ENCODE data around the gene ZNF217. TPM values are rescaled to one million over a fixed set of nuclear protein-coding genes. Genes with fewer than 3 reads are reported as not detected.
"Not testable (repeated sequence)": the region's sequence is repeated elsewhere in the genome, so short reads cannot be mapped to it uniquely, and the experiment has no call there.

Gene ZNF217
- total RNA-seq (10 to 100 TPM; 83.5 to 87.4 TPM), total RNA-seq (43.5 to 295 (median 178) reads per million in 172 experiments)
- polyA plus RNA-seq (2013, experiment 1 of 2): 53.1 TPM
- polyA plus RNA-seq (2013, experiment 2 of 2): 62.7 TPM

DNA sequence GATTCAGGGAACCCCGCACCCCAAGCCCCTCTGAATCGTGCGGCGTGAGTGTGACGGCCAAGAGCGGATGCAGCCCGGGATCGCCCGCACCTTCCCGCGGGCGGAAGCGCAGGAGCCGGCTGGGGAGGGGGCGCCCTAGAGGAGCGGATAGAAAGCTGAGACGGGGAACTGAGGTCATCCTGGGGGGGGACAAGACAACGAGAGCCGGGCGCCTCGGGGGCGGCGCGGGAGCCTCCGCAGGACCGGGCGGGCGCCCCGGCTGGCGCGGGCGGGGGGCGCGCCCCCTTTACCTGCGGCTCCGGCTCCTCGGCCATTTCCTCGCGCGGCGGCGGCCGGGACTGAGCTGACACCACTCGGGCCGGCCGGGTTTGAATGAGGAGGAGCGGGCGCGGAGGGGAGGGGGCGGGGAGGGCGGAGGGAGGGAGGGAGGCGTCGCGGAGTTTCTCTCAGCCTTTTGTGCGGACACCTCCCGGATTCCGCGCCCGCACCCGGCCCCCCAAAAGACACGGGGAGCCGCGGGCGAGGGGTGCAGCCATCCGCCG is at the start of gene ZNF217:
ZNF217 (minus strand) TSS at position 374 of the 542 bp plus-strand sequence. CDS start 11,013 bp downstream, outside the sequence.
- peaks cover 22% of the 10 kb centered on the region for H3K36me3 Mint-ChIP-seq (ENCODE audit: low read depth)
- POLR2A ChIA-PET: interaction anchor here (0.6 to 7.6 kb wide), 12 partner anchors 11 to 346 kb away, joined by 3 to 111 read pairs (median 14); no protein-coding TSS in a partner anchor
- H3K27ac Mint-ChIP-seq: peak within 1 kb of the TSS; percentile 100
- CTCF ChIA-PET: interaction anchor here (1.3 kb wide), 1 partner anchor 32 kb away, joined by 3 read pairs; no protein-coding TSS in a partner anchor
- not testable (repeated sequence) for H3K9me3 Mint-ChIP-seq; H3K27me3 ChIP-seq (ENCODE audit: control insufficient read depth in 1 of 2, insufficient read depth in 2 of 2, low read length in 2 of 2); H3K27me3 Mint-ChIP-seq; H3K9me3 ChIP-seq (ENCODE audit: control insufficient read depth in 1 of 2, insufficient read depth in 1 of 2, low read length in 2 of 2); H3K36me3 ChIP-seq (ENCODE audit: insufficient read depth, low read length)
- Histone ChIP-seq H3K27ac (ENCODE audit: low read depth in 1 of 2, low read length in 2 of 2) (peak within 1 kb of the TSS; percentile 85 to 94), H3K4me3 (ENCODE audit: low read length) (peak within 1 kb of the TSS; percentile 75), H3K4me1 (ENCODE audit: insufficient read depth, low read length) (peaks cover 16% of the 10 kb centered on the region)
- peaks cover 73% of the 10 kb centered on the region for H3K4me1 Mint-ChIP-seq (ENCODE audit: low read depth)
- H3K4me3 Mint-ChIP-seq: peak within 1 kb of the TSS; percentile 99
- DNase-seq (peak; percentile 47 to 88 (median 68)), ATAC-seq (ENCODE audit: poor library complexity) (peak; percentile 30)
- intact Hi-C loops (cut with DNase I, micrococcal nuclease): loop anchor here (1.0 to 2.0 kb wide), 3 partner anchors 11 to 49 kb away; no protein-coding TSS in a partner anchor

- Histone ChIP-seq H3K27me3 (ENCODE audit: control insufficient read depth in 1 of 2, insufficient read depth in 2 of 2, low read length in 2 of 2) (no peaks in the 10 kb centered on the region), H3K27ac (ENCODE audit: low read depth in 1 of 2, low read length in 2 of 2) (peak overlapping the region; percentile 83 to 85), H3K4me1 (ENCODE audit: insufficient read depth, low read length) (peaks cover 38% of the 10 kb centered on the region), H3K9me3 (ENCODE audit: control insufficient read depth in 1 of 2, insufficient read depth in 1 of 2, low read length in 2 of 2) (no peaks in the 10 kb centered on the region), H3K4me3 (ENCODE audit: low read length) (peak overlapping the region; percentile 18), H3K36me3 (ENCODE audit: insufficient read depth, low read length) (no peaks in the 10 kb centered on the region)
- ChIA-PET CTCF (interaction anchor here (0.5 to 1.6 kb wide), 15 partner anchors 10 to 288 kb away, joined by 3 to 10 read pairs (median 4); no protein-coding TSS in a partner anchor), POLR2A (interaction anchor here (0.6 to 3.5 kb wide), 30 partner anchors 9 to 272 kb away, joined by 3 to 61 read pairs (median 6); partner anchors contain the start of gene ZNF217)
- Mint-ChIP-seq H3K36me3 (ENCODE audit: low read depth) (no peaks in the 10 kb centered on the region), H3K9me3 (no peaks in the 10 kb centered on the region), H3K27ac (peak overlapping the region; percentile 93), H3K4me3 (peak overlapping the region; percentile 84), H3K27me3 (no peaks in the 10 kb centered on the region), H3K4me1 (ENCODE audit: low read depth) (peaks cover 53% of the 10 kb centered on the region)
- TF ChIP-seq, protein P1, sequence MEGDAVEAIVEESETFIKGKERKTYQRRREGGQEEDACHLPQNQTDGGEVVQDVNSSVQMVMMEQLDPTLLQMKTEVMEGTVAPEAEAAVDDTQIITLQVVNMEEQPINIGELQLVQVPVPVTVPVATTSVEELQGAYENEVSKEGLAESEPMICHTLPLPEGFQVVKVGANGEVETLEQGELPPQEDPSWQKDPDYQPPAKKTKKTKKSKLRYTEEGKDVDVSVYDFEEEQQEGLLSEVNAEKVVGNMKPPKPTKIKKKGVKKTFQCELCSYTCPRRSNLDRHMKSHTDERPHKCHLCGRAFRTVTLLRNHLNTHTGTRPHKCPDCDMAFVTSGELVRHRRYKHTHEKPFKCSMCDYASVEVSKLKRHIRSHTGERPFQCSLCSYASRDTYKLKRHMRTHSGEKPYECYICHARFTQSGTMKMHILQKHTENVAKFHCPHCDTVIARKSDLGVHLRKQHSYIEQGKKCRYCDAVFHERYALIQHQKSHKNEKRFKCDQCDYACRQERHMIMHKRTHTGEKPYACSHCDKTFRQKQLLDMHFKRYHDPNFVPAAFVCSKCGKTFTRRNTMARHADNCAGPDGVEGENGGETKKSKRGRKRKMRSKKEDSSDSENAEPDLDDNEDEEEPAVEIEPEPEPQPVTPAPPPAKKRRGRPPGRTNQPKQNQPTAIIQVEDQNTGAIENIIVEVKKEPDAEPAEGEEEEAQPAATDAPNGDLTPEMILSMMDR (IDR thresholded peaks at IDR 0.05): no peak
- peak; percentile 54 to 88 (median 68) for DNase-seq
- intact Hi-C loops (cut with DNase I, micrococcal nuclease): loop anchor here in 1 of 2 experiments (2.0 to 5.0 kb wide), 5 partner anchors 18 to 229 kb away; no protein-coding TSS in a partner anchor
- peak; percentile 96 for ATAC-seq (ENCODE audit: poor library complexity)
These were observed 49.6 kb upstream of the ZNF217 start for GRCh38 chr20:53643031-53643832.

DNA sequence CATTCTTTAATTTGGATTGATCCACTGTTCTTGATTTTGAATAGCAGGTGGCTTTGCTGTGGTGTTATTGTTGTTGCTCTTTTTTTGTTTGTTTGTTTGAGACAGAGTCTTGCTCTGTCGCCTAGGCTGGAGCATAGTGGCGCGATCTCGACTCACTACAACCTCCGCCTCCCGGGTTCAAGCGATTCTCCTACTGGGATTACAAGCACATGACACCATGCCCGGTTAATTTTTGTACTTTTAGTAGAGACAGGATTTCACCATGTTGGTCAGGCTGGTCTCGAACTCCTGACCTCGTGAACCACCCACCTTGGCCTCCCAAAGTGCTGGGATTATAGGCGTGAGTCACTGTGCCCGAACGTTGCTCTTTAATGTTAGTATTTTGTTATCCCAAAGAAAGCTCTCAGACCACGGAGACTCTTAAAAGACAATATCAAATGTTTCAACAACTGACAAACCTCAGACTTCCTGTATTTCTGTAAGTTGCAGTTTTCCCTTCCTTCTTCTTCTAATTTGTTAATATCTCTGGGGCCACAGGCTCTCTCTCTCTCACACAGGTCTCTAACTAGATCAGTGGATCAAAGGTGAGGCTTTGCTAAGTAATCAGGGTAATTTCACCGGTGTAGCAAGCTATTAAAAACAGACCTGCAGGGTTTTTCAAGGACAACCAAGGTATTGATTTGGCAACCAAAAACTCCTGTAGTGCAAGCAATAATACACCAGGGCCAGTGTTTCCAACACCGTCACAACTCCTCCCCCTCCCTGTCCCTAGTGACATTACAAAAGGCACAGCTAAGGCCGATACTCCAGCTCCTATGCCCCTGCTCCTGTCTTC is 48.8 kb upstream of the ZNF217 start:
- Mint-ChIP-seq H3K27ac (peak overlapping the region; percentile 93), H3K4me3 (peak overlapping the region; percentile 84), H3K36me3 (ENCODE audit: low read depth) (no peaks in the 10 kb centered on the region), H3K27me3 (no peaks in the 10 kb centered on the region), H3K9me3 (no peaks in the 10 kb centered on the region), H3K4me1 (ENCODE audit: low read depth) (peaks cover 53% of the 10 kb centered on the region)
- ChIA-PET CTCF (interaction anchor here (0.5 to 1.6 kb wide), 14 partner anchors 9 to 289 kb away, joined by 3 to 10 read pairs (median 4); no protein-coding TSS in a partner anchor), POLR2A (interaction anchor here (0.7 to 3.5 kb wide), 29 partner anchors 10 to 273 kb away, joined by 3 to 61 read pairs (median 6); partner anchors contain the start of gene ZNF217)
- DNase-seq: peak in 12 of 14 experiments; percentile 20 to 81 (median 36)
- peak; percentile 72 for ATAC-seq (ENCODE audit: poor library complexity)
- intact Hi-C loops (cut with DNase I, micrococcal nuclease): loop anchor here in 1 of 2 experiments (1.0 to 5.0 kb wide), 6 partner anchors 18 to 230 kb away; no protein-coding TSS in a partner anchor
- Histone ChIP-seq H3K4me1 (ENCODE audit: insufficient read depth, low read length) (peaks cover 38% of the 10 kb centered on the region), H3K4me3 (ENCODE audit: low read length) (peak overlapping the region; percentile 18), H3K9me3 (ENCODE audit: control insufficient read depth in 1 of 2, insufficient read depth in 1 of 2, low read length in 2 of 2) (no peaks in the 10 kb centered on the region), H3K36me3 (ENCODE audit: insufficient read depth, low read length) (no peaks in the 10 kb centered on the region), H3K27ac (ENCODE audit: low read depth in 1 of 2, low read length in 2 of 2) (peak overlapping the region; percentile 83 to 85), H3K27me3 (ENCODE audit: control insufficient read depth in 1 of 2, insufficient read depth in 2 of 2, low read length in 2 of 2) (no peaks in the 10 kb centered on the region)
- TF ChIP-seq, protein P1 (IDR thresholded peaks at IDR 0.05): no peak
